ENCODE data around the gene AGMO.

DNA sequence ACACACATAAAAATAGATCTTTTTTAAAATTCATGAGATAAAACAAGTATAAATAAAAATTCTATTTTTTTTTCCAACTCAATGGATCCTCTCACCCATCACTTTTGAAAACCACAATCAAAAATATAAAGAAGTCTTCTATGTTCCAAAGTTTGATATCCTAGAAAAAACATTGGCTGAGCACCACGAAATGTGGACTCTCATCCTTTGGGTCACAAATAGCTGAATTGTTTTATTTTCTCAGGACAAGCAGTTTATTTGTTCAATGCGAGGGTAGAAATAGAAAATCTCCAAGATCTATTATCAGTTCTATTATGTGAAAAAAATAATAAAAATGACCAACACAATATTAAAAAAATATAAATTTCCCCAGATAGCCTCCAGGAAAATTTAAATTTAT is 348.7 kb downstream of the AGMO start:
- TF ChIP-seq, protein P1, sequence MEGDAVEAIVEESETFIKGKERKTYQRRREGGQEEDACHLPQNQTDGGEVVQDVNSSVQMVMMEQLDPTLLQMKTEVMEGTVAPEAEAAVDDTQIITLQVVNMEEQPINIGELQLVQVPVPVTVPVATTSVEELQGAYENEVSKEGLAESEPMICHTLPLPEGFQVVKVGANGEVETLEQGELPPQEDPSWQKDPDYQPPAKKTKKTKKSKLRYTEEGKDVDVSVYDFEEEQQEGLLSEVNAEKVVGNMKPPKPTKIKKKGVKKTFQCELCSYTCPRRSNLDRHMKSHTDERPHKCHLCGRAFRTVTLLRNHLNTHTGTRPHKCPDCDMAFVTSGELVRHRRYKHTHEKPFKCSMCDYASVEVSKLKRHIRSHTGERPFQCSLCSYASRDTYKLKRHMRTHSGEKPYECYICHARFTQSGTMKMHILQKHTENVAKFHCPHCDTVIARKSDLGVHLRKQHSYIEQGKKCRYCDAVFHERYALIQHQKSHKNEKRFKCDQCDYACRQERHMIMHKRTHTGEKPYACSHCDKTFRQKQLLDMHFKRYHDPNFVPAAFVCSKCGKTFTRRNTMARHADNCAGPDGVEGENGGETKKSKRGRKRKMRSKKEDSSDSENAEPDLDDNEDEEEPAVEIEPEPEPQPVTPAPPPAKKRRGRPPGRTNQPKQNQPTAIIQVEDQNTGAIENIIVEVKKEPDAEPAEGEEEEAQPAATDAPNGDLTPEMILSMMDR (conservative IDR thresholded peaks at IDR 0.05; ENCODE audit: low read depth in 2 of 2): no peak
- TF ChIP-seq ZNF331 (CRISPR knock-in tag; IDR thresholded peaks at IDR 0.05; ENCODE audit: low read depth) (no peak), STAT1 (IDR thresholded peaks at IDR 0.05; ENCODE audit: unreplicated experiment) (no peak), EZH2 (IDR thresholded peaks at IDR 0.05; ENCODE audit: low read depth, unreplicated experiment) (no peak), EZH2phosphoT487 (IDR thresholded peaks at IDR 0.05; ENCODE audit: unreplicated experiment) (no peak), POLR2AphosphoS5 (IDR thresholded peaks at IDR 0.05; ENCODE audit: low read depth) (no peak), ZNF114 (CRISPR knock-in tag; IDR thresholded peaks at IDR 0.05) (no peak), CREB1 (CRISPR knock-in tag; IDR thresholded peaks at IDR 0.05; ENCODE audit: low read depth) (no peak), JUNB (IDR thresholded peaks at IDR 0.05; ENCODE audit: unreplicated experiment) (no peak), NANOG (IDR thresholded peaks at IDR 0.05; ENCODE audit: borderline replicate concordance) (no peak)
- TF ChIP-seq, protein P2, sequence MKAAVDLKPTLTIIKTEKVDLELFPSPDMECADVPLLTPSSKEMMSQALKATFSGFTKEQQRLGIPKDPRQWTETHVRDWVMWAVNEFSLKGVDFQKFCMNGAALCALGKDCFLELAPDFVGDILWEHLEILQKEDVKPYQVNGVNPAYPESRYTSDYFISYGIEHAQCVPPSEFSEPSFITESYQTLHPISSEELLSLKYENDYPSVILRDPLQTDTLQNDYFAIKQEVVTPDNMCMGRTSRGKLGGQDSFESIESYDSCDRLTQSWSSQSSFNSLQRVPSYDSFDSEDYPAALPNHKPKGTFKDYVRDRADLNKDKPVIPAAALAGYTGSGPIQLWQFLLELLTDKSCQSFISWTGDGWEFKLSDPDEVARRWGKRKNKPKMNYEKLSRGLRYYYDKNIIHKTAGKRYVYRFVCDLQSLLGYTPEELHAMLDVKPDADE (IDR thresholded peaks at IDR 0.05): no peak
- TF ChIP-seq, protein P3, sequence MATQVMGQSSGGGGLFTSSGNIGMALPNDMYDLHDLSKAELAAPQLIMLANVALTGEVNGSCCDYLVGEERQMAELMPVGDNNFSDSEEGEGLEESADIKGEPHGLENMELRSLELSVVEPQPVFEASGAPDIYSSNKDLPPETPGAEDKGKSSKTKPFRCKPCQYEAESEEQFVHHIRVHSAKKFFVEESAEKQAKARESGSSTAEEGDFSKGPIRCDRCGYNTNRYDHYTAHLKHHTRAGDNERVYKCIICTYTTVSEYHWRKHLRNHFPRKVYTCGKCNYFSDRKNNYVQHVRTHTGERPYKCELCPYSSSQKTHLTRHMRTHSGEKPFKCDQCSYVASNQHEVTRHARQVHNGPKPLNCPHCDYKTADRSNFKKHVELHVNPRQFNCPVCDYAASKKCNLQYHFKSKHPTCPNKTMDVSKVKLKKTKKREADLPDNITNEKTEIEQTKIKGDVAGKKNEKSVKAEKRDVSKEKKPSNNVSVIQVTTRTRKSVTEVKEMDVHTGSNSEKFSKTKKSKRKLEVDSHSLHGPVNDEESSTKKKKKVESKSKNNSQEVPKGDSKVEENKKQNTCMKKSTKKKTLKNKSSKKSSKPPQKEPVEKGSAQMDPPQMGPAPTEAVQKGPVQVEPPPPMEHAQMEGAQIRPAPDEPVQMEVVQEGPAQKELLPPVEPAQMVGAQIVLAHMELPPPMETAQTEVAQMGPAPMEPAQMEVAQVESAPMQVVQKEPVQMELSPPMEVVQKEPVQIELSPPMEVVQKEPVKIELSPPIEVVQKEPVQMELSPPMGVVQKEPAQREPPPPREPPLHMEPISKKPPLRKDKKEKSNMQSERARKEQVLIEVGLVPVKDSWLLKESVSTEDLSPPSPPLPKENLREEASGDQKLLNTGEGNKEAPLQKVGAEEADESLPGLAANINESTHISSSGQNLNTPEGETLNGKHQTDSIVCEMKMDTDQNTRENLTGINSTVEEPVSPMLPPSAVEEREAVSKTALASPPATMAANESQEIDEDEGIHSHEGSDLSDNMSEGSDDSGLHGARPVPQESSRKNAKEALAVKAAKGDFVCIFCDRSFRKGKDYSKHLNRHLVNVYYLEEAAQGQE (IDR thresholded peaks at IDR 0.05; ENCODE audit: unreplicated experiment): no peak
- TF ChIP-seq, protein P4, sequence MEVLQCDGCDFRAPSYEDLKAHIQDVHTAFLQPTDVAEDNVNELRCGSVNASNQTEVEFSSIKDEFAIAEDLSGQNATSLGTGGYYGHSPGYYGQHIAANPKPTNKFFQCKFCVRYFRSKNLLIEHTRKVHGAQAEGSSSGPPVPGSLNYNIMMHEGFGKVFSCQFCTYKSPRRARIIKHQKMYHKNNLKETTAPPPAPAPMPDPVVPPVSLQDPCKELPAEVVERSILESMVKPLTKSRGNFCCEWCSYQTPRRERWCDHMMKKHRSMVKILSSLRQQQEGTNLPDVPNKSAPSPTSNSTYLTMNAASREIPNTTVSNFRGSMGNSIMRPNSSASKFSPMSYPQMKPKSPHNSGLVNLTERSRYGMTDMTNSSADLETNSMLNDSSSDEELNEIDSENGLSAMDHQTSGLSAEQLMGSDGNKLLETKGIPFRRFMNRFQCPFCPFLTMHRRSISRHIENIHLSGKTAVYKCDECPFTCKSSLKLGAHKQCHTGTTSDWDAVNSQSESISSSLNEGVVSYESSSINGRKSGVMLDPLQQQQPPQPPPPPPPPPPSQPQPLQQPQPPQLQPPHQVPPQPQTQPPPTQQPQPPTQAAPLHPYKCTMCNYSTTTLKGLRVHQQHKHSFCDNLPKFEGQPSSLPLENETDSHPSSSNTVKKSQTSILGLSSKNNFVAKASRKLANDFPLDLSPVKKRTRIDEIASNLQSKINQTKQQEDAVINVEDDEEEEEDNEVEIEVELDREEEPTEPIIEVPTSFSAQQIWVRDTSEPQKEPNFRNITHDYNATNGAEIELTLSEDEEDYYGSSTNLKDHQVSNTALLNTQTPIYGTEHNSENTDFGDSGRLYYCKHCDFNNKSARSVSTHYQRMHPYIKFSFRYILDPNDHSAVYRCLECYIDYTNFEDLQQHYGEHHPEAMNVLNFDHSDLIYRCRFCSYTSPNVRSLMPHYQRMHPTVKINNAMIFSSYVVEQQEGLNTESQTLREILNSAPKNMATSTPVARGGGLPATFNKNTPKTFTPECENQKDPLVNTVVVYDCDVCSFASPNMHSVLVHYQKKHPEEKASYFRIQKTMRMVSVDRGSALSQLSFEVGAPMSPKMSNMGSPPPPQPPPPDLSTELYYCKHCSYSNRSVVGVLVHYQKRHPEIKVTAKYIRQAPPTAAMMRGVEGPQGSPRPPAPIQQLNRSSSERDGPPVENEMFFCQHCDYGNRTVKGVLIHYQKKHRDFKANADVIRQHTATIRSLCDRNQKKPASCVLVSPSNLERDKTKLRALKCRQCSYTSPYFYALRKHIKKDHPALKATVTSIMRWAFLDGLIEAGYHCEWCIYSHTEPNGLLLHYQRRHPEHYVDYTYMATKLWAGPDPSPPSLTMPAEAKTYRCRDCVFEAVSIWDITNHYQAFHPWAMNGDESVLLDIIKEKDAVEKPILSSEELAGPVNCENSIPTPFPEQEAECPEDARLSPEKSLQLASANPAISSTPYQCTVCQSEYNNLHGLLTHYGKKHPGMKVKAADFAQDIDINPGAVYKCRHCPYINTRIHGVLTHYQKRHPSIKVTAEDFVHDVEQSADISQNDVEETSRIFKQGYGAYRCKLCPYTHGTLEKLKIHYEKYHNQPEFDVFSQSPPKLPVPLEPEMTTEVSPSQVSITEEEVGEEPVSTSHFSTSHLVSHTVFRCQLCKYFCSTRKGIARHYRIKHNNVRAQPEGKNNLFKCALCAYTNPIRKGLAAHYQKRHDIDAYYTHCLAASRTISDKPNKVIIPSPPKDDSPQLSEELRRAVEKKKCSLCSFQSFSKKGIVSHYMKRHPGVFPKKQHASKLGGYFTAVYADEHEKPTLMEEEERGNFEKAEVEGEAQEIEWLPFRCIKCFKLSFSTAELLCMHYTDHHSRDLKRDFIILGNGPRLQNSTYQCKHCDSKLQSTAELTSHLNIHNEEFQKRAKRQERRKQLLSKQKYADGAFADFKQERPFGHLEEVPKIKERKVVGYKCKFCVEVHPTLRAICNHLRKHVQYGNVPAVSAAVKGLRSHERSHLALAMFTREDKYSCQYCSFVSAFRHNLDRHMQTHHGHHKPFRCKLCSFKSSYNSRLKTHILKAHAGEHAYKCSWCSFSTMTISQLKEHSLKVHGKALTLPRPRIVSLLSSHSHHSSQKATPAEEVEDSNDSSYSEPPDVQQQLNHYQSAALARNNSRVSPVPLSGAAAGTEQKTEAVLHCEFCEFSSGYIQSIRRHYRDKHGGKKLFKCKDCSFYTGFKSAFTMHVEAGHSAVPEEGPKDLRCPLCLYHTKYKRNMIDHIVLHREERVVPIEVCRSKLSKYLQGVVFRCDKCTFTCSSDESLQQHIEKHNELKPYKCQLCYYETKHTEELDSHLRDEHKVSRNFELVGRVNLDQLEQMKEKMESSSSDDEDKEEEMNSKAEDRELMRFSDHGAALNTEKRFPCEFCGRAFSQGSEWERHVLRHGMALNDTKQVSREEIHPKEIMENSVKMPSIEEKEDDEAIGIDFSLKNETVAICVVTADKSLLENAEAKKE (CRISPR knock-in tag; IDR thresholded peaks at IDR 0.05): no peak
